HAP-1 (cell line): ENCODE measurements around the gene PRKAG2.

Source experiments
- DNase-seq, 2 experiments: peaks; one replicate each; pipeline ENCODE4 v3.0.0-alpha.2; 2016 to 2020; ENCODE audit warnings: low spot score in 2 of 2
- H3K27me3 ChIP-seq: fragments of 250-450 bp; sonication (Bioruptor Pico); 2 replicates; pipeline ENCODE4 v1.5.1; 2020; ENCODE audit warnings: low read depth, mild to moderate bottlenecking, moderate library complexity
- H3K36me3 ChIP-seq: fragments of 250-450 bp; sonication (Bioruptor Pico); replicated peaks from 2 replicates; pipeline ENCODE4 v1.5.1; 2020; ENCODE audit warnings: mild to moderate bottlenecking
- H3K4me1 ChIP-seq: fragments of 250-450 bp; sonication (Bioruptor Pico); 2 replicates; pipeline ENCODE4 v1.5.1; 2020; ENCODE audit warnings: mild to moderate bottlenecking
- H3K4me3 ChIP-seq: fragments of 250-450 bp; sonication (Bioruptor Pico); 2 replicates; pipeline ENCODE4 v1.5.1; 2020; ENCODE audit warnings: mild to moderate bottlenecking, moderate library complexity
- H3K9me3 ChIP-seq: fragments of 250-450 bp; sonication (Bioruptor Pico); 2 replicates; pipeline ENCODE4 v1.5.1; 2020; ENCODE audit warnings: mild to moderate bottlenecking, moderate library complexity
- in situ Hi-C: fragments of 300-500 bp; cut with MboI; formaldehyde crosslinking; loops from 3 replicates; pipeline ENCODE4 v1.14.3; 2020; ENCODE audit warnings: low sequenced_read_pairs, inconsistent platforms, mixed read lengths

Gene PRKAG2

DNA sequence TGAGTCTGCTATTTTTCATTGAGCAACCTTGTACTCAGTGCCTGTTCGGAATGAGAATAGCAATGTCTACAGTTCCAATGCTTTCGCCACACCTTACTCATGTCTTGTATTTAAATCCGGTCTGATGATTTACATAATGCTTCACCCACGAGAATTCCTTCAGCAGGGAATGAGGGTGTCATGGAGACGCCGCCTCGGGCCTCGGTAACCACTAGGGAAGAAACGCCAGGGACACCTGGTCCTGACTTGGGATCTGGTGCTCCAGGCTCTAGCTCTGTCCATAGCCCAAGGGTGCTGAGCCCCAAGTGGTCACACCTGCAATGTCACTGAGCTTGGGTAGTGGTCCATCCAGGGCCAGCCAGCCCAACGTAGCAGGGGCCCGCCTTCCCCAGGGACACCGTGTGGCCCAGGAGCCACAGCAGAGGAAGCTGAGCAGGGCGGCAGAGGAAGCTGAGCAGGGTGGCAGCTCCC is 37.4 kb downstream of the PRKAG2 start:
- in situ Hi-C loops, result no loop called here
- Histone ChIP-seq H3K4me1 (no peaks in the 10 kb centered on the region), H3K4me3 (no peak overlapping the region), H3K27me3 (no peaks in the 10 kb centered on the region), H3K36me3 (no peaks in the 10 kb centered on the region), H3K9me3 (no peaks in the 10 kb centered on the region)
- DNase-seq, result no peak

DNA sequence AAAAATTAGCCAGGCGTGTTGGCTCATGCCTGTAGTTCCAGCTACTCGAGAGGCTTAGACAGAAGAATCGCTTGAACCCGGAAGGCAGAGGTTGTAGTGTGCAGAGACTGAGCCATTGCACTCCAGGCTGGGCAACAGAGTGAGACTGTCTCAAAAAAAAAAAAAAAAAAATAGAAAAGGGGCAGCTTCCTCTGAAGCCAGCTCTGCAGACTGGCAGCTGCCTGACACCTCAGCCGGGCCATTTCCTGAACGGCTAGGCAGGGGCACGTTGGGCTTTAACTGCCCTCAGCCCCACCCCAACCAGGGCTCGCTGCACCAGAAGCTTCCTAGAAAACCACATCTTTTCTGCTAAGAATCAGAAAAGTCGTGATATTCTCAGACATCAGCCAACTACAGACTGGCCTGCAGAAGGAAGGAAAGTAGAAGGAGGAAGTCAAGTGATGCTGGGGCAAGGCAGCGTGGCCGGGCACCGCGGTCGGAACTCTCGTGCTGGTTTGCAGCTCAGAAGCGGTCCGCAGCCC is 38.0 kb downstream of the PRKAG2 start:
- no peak for DNase-seq
- H3K27me3 ChIP-seq, result no peaks in the 10 kb centered on the region
- in situ Hi-C loops, result no loop called here
- H3K4me3 ChIP-seq, result no peak overlapping the region
- no peaks in the 10 kb centered on the region for H3K36me3 ChIP-seq
- H3K9me3 ChIP-seq, result no peaks in the 10 kb centered on the region
- H3K4me1 ChIP-seq, result no peaks in the 10 kb centered on the region

DNA sequence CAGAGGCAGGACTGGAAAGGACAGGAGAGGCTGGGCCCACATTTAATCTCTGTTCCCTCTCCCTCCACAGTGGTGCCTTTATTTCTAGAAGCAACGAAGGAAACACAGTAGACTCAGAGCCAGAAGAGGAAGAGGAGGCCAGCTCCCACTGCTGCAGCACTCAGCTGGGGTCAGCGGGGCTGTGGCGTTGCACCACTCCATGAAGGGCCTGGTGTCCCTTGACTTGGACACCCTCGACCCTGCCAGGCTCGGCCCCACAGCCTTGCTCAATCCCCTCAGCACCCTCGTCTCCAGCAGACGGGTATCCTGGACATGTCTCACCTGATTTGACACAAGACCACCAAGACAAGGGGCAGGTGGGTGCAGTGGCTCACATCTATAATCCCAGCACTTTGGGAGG is 38.8 kb downstream of the PRKAG2 start:
- in situ Hi-C loops, result no loop called here
- no peaks in the 10 kb centered on the region for H3K4me1 ChIP-seq
- no peak overlapping the region for H3K4me3 ChIP-seq

DNA sequence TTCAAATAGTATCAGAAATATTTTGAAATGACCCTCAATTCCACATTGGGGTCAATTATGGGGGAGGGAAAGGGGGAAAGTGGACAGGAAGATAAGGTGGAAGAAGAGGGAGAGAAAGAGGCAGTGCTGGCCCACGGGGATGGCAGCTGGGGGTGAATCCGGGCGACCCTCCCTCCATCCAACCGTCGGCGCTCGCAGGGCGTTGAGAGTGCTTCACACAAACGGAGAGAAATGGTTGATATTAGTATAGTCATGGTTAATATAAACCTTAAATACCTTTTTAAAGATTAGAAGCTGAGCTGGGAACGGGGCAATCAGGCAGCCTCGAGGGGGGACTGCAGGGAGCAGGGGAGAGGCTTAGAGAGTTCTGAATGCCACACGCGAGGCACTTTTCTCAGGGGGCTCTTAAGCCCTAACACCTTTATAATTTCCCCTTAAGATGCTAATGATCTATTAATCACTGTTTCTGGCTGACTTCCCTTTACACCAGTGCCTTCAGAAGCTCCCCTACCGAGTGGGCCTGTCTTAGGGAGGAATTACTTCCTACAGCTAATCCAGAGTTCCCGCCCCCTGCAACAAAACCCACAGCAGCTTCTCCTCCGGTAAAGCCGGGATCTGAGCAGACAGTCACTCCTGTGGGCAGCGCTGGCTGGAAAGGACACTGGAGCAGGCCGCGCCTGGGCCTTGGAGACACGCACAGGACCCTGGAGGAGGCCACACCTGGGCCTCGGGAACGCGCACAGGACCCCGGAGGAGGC is 39.5 kb downstream of the PRKAG2 start:
- Histone ChIP-seq H3K36me3 (no peaks in the 10 kb centered on the region), H3K4me1 (no peaks in the 10 kb centered on the region), H3K27me3 (no peaks in the 10 kb centered on the region), H3K4me3 (no peak overlapping the region), H3K9me3 (no peaks in the 10 kb centered on the region)
- in situ Hi-C loops, result no loop called here
- DNase-seq, result peak in 1 of 2 experiments; percentile 21

More for the DNA sequence above, 38.8 kb downstream of the PRKAG2 start:
- H3K36me3 ChIP-seq, result no peaks in the 10 kb centered on the region
- no peaks in the 10 kb centered on the region for H3K9me3 ChIP-seq
- H3K27me3 ChIP-seq, result no peaks in the 10 kb centered on the region
- no peak for DNase-seq

DNA sequence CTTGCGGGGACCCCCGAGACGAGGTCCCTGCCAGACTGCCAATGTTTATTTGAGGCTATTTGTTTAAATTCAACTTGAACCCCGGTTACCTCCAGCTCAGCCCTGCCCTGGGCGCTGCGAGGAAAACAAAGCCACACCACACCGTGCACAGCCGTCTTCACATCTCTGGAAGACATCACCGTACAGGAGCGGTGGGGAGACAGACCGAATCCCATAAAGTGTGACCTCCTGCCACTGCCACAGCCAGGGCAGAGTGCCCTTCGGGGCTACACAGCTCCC is 40.0 kb downstream of the PRKAG2 start:
- Histone ChIP-seq H3K27me3 (no peaks in the 10 kb centered on the region), H3K4me3 (no peak overlapping the region), H3K4me1 (no peaks in the 10 kb centered on the region), H3K9me3 (no peaks in the 10 kb centered on the region), H3K36me3 (no peaks in the 10 kb centered on the region)
- no peak for DNase-seq
- in situ Hi-C loops, result no loop called here

DNA sequence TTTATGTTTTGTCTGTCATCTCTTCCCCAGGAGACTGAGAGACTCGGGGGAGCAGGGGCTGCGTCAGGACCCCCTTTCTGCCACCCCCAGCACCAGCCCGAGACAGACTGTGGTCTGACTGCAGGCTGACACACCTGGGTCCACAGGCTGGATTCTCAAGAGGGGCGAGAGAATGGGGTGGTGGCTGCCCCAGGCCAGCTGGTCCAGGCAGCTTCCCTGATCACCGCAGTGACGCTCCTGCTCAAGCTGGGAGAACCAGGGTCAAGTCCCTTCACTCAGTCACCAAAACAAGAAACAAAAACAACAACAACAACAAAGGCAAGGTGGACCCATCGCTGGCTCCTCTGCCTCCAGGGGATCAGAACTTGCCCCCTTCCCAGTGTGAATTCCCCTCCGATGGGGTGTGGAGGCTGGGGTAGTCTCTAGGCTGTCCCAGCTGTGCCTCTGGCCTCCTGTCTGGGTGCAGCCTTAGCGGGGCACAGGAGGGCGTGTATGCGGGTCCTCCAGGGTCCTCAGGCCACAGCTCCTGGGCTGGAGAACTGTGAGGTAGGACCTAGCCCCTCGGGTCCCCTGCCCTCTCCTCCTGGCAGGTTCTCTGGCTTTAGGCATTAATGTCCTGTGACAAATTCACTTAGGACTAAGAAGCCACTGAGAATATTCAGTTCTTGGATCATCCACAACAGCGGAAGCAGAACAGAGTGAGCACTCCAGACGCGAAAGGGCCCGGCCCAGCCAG is 40.6 kb downstream of the PRKAG2 start:
- H3K27me3 ChIP-seq, result no peaks in the 10 kb centered on the region
- in situ Hi-C loops, result no loop called here
- no peaks in the 10 kb centered on the region for H3K4me1 ChIP-seq
- H3K4me3 ChIP-seq, result no peak overlapping the region
- no peak for DNase-seq
- H3K9me3 ChIP-seq, result no peaks in the 10 kb centered on the region
- H3K36me3 ChIP-seq, result no peaks in the 10 kb centered on the region

DNA sequence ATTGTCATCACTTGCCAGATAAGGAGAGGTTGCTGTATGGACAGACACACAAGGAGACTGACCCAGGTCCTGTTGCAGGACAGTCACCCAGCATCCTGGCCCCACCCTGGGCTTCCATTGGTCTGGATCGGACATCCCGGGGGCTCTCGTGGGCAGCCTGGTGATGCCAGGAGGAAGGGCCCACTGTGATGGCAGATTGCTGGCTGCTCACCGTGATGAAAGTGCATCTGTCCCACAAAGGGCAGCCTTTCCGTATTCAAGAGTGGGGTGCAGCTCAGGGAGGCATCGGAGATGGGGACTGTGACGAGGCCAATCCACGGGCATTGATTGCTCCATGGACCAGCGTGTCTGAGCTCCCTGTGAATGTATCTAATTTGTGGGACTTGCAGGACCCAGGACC is 41.3 kb downstream of the PRKAG2 start:
- Histone ChIP-seq H3K27me3 (no peaks in the 10 kb centered on the region), H3K9me3 (no peaks in the 10 kb centered on the region), H3K4me1 (no peaks in the 10 kb centered on the region), H3K36me3 (no peaks in the 10 kb centered on the region), H3K4me3 (no peak overlapping the region)
- in situ Hi-C loops, result no loop called here
- DNase-seq, result no peak

DNA sequence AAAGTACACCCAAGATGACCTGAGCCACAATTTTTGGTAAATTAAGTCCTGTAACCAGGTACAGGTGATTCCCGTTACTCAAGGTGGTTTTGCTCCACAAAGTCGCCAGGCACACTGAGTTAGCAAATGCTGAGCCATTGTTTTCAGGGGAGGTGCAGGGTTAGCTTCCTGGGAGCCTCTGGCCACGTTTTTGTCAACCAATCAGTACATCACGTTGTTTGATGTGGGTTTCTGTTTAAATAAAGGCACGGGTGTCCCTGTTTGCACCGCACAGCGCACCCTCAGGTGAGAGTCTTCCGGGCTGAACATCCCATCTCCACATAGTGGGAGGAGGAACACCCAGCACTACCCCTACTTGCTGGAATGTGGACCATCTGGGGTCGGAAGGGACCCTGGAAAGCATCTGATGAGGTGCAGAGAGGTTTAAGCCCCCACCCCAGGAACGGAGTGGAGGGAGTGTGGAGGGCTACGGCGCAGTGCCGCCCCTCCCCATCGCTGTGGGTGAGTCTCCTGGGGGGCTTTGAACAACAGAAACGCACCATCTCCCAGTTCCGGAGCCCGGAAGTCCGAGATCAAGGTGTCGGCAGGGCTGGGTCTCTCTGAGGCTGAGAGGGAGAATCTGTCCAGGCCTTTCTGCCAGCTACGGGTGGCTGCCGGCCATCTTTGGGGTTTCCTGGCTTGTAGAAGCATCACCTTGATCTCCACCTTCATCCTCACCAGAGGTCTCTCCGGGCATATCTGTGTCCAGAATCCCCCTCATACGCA is 42.5 kb downstream of the PRKAG2 start:
- in situ Hi-C loops, result no loop called here
- no peak for DNase-seq
- Histone ChIP-seq H3K36me3 (no peaks in the 10 kb centered on the region), H3K9me3 (no peaks in the 10 kb centered on the region), H3K4me1 (no peaks in the 10 kb centered on the region), H3K27me3 (no peaks in the 10 kb centered on the region), H3K4me3 (no peak overlapping the region)

DNA sequence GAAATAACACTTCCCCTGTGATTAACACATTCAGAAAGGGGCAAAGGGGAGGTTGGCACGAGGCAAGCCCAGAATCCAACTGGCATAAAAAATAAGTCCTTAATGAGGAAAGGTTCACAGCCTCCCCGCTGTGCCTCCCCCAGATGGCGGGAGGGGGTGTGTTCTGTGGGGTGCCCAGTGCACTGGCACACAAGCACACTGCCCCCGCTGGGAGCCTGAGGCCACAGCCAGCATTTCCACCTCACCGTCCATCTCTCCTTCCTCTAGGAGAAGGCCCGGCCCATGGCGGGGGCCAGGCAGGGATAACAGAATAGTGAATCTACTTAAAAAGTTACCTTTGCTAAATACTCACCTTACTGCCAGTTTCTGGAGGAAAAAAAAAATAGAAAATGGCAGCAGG is 43.2 kb downstream of the PRKAG2 start:
- Histone ChIP-seq H3K4me1 (no peaks in the 10 kb centered on the region), H3K27me3 (no peaks in the 10 kb centered on the region), H3K9me3 (no peaks in the 10 kb centered on the region), H3K36me3 (no peaks in the 10 kb centered on the region), H3K4me3 (no peak overlapping the region)
- no peak for DNase-seq
- in situ Hi-C loops, result no loop called here

DNA sequence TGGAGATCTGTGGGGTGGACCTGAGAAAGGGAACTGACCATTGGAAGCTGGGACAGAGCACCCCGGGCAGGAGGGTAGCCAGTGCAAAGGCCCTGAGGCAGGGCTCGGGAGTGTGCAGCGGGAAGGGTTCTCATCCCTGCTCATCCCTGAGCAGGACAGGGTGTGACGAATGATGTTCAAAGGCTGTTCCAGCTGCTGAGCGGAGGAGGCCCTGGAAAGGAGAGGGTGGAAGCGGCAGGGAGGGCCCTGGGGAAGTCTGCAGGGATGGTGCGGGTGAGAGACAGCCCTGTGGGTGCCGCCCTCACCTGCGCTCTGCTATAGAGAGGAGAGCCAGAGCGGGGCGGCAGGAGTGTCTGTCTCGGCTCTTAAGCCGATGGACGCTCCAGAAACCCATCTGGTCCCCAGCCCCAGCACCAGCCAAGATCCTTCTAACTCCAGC is 43.7 kb downstream of the PRKAG2 start:
- no peaks in the 10 kb centered on the region for H3K36me3 ChIP-seq
- in situ Hi-C loops, result no loop called here
- no peak overlapping the region for H3K4me3 ChIP-seq
- no peaks in the 10 kb centered on the region for H3K27me3 ChIP-seq
- no peak for DNase-seq
- no peaks in the 10 kb centered on the region for H3K9me3 ChIP-seq
- H3K4me1 ChIP-seq, result no peaks in the 10 kb centered on the region

DNA sequence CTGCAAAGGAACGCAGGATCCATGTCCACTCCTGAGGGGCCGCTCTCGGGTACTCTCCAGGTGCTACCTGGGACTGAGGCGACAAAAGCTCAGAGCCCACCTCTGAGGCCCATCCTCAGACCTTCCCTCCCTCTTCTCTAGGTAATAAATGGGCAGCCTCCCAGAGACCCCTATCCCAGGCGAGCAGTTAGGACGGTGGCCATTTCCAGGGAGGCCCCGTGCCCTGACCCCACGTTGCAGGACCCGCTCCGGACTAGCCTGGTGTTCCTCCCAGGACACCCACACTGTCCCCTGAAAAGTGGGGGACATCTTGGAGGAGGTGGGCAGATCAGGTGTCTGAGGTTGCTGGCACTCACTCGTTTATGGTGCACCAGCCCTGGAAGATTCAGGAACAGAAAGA is 44.3 kb downstream of the PRKAG2 start:
- Histone ChIP-seq H3K4me1 (no peaks in the 10 kb centered on the region), H3K27me3 (no peaks in the 10 kb centered on the region), H3K4me3 (no peak overlapping the region), H3K9me3 (no peaks in the 10 kb centered on the region), H3K36me3 (no peaks in the 10 kb centered on the region)
- in situ Hi-C loops, result no loop called here
- DNase-seq, result no peak

DNA sequence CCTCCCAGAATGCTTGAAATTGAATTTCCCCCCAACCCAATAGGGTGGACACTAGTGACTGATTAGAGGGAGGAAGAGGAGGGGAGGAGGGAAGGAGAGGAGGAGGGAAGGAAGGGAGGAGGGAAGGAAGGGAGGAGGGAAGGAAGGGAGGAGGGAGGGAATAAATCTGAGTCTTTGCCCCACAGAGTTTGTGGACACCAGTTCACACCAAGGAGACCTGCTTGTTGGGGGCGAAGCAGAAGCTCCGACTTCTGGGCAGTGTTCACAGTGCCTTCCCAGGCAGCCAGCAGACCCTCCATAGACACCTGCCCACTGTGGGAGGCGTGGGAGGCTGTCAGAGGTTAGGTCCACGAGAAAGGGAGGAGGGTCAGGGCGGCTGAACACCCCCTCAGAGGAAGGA is 44.8 kb downstream of the PRKAG2 start:
- no peaks in the 10 kb centered on the region for H3K36me3 ChIP-seq
- no peak overlapping the region for H3K4me3 ChIP-seq
- DNase-seq, result no peak
- no peaks in the 10 kb centered on the region for H3K4me1 ChIP-seq
- no peaks in the 10 kb centered on the region for H3K27me3 ChIP-seq
- no peaks in the 10 kb centered on the region for H3K9me3 ChIP-seq
- in situ Hi-C loops, result no loop called here

DNA sequence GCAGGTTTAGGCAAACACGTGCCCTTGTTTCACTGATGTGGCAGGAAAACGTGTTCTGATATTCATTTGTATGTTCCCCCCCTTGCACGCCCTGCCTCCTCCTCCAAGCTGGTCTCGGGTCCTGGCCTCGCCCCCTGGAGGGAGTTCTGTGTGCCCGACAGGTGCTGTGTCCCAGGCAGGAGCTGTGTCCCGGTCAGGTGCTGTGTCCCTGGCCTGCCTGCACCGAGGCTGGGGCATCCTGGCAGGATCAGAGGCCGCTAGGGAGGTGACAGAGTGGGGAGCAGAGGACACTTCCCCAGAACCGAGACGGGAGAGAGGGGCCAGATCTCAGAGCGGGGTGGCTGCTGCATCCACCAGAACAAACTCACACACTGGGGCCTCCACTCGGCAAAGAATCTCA is 45.3 kb downstream of the PRKAG2 start:
- no peak overlapping the region for H3K4me3 ChIP-seq
- H3K36me3 ChIP-seq, result no peaks in the 10 kb centered on the region
- H3K4me1 ChIP-seq, result no peaks in the 10 kb centered on the region
- H3K9me3 ChIP-seq, result no peaks in the 10 kb centered on the region
- H3K27me3 ChIP-seq, result no peaks in the 10 kb centered on the region
- DNase-seq, result no peak
- in situ Hi-C loops, result no loop called here
